Ovary (tissue), 9 donors: Measurements from ENCODE around the gene GPC6. TPM values are rescaled to one million over a fixed set of nuclear protein-coding genes. Genes with fewer than 3 reads are reported as not detected.

Experiments
- DNase-seq, 5 donors: peaks; one replicate each; pipeline ENCODE4 v3.0.0-alpha.2; 2019 to 2020
- H3K27ac ChIP-seq, 2 donors: fragments of 200-600 bp; one replicate each; pipeline versions ENCODE4 v1.5.1 to v1.8.0; 2019 to 2022
- H3K27me3 ChIP-seq: fragments of 200-600 bp; one replicate; pipeline ENCODE4 v1.8.0; 2022
- H3K36me3 ChIP-seq: fragments of 200-600 bp; sonication (generic); one replicate; pipeline ENCODE4 v1.5.1; 2019
- H3K4me1 ChIP-seq: one replicate; pipeline ENCODE4 v1.8.1; 2013; ENCODE audit warnings: mild to moderate bottlenecking, moderate library complexity; ENCODE audit not compliant: insufficient read depth
- H3K4me3 ChIP-seq: fragments of 200-600 bp; sonication (generic); one replicate; pipeline ENCODE4 v1.5.1; 2017
- H3K9me3 ChIP-seq, 2 donors: fragments of 200-600 bp in 1 of 2; sonication (generic) in 1 of 2; one replicate each; pipeline versions ENCODE4 v1.5.1 to v1.8.1; 2013 to 2019; ENCODE audit warnings: mild to moderate bottlenecking in 1 of 2, moderate library complexity in 1 of 2
- EP300 ChIP-seq: sonication (generic); formaldehyde crosslinking; IDR thresholded peaks from one replicate; pipeline ENCODE4 v1.6.1; 2017; ENCODE audit warnings: antibody characterized with exemption
- POLR2A ChIP-seq: fragments of 450-650 bp; IDR thresholded peaks from one replicate; pipeline ENCODE4 v1.6.1; 2017; ENCODE audit warnings: antibody characterized with exemption, mild to moderate bottlenecking, moderate library complexity
- WGBS, 3 donors: extraction: QIAGEN DNeasy Blood & Tissue Kit in 1 of 3; methylation state at CpG; one replicate each; pipeline versions ENCODE4 v1.1.5 to v1.1.7; 2013 to 2017; 5-methylcytosine and 5-hydroxymethylcytosine counted together
- intact Hi-C, 4 donors: fragments of 100-400 bp; cut with DNase I; formaldehyde crosslinking; loops; one replicate each; pipeline versions ENCODE4 v1.11.0 to v1.15.1; 2022 to 2023
- polyA plus RNA-seq, 2 donors: library from polyadenylated mRNA; stranded (reverse); fragments of 200-250 nt in 1 of 2; fragments of 350-450 nt in 1 of 2; fragmentation: Illumina TruSeq in 1 of 2; extraction: RNeasy Lipid Tissue Mini Kit (QIAGEN cat#74804) in 1 of 2; gene quantifications; one replicate each; pipeline ENCODE4 v1.2.3, GENCODE V29; 2013 to 2014
- total RNA-seq, 7 donors: library from RNA; depleted of rRNA in 2 of 7; stranded (reverse); fragments of >200 nt in 2 of 7; fragmentation: NEBNext Ultra II Directional in 3 of 7; extraction: Animal tissue kit (Norgen Biotek cat#: 25700) in 3 of 7; gene quantifications; one replicate each; pipeline versions ENCODE4 v1.1.0 to v1.2.4, GENCODE V29; 2016 to 2023
- TF ChIP-seq, protein P1 (sequence below), 3 donors: fragments of 450-650 bp in 2 of 3; fragments of 200-600 bp in 1 of 3; IDR thresholded peaks; one replicate each; pipeline versions ENCODE4 v1.5.1 to v1.8.0; 2016 to 2022; ENCODE audit warnings: antibody characterized with exemption in 3 of 3, mild to moderate bottlenecking in 1 of 3
- donor health status: DM: no; HTN: no; CAD: no; lungs with moderate emphysema.
- donor health status: DM: no; HTN: no; CAD: no.
- donor health status: Bipolar disorder and iron deficiency.
- donor health status: DM: yes; HTN: yes; CAD: no.
- donor health status: DM: no; HTN: no; CAD: no.
- donor health status: DM: yes; HTN: yes; CAD: no.

The GPC6 gene
- total and polyA plus RNA-seq, 9 donors, result 4.3 to 22.3 (median 17.9) TPM

DNA sequence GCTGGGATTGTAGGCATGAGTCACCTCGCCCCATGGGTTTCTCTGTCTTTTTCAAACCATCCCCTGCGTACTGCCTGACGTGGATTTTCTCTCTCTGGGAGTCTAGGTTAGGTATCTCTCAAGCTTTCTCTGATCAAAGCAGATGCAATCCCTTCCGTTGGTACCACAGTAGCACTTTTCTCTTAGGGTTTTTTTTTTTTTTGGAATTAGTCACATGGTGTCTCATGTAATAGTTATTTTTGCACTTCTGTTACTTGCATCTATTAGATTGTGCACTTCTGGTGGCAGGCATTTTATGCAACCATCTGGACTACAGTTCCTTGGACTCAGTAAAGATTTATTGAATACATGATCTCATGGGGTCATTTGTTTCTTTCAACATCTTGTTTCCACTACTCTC lies 72.1 kb downstream of the GPC6 start:
- Histone ChIP-seq H3K4me3 (no peak overlapping the region), H3K9me3 (no peaks in the 10 kb centered on the region), H3K4me1 (no peaks in the 10 kb centered on the region), H3K36me3 (no peaks in the 10 kb centered on the region), H3K27ac (no peak overlapping the region), H3K27me3 (no peaks in the 10 kb centered on the region)
- DNase-seq, result no peak
- TF ChIP-seq EP300 (no peak), POLR2A (no peak)
- TF ChIP-seq, protein P1, sequence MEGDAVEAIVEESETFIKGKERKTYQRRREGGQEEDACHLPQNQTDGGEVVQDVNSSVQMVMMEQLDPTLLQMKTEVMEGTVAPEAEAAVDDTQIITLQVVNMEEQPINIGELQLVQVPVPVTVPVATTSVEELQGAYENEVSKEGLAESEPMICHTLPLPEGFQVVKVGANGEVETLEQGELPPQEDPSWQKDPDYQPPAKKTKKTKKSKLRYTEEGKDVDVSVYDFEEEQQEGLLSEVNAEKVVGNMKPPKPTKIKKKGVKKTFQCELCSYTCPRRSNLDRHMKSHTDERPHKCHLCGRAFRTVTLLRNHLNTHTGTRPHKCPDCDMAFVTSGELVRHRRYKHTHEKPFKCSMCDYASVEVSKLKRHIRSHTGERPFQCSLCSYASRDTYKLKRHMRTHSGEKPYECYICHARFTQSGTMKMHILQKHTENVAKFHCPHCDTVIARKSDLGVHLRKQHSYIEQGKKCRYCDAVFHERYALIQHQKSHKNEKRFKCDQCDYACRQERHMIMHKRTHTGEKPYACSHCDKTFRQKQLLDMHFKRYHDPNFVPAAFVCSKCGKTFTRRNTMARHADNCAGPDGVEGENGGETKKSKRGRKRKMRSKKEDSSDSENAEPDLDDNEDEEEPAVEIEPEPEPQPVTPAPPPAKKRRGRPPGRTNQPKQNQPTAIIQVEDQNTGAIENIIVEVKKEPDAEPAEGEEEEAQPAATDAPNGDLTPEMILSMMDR (IDR thresholded peaks at IDR 0.05), result no peak
- WGBS, 3 donors, result 87 to 92% (median 92%) methylated on average over 4 of the region's 4 CpGs
- intact Hi-C loops, result no loop called here

DNA sequence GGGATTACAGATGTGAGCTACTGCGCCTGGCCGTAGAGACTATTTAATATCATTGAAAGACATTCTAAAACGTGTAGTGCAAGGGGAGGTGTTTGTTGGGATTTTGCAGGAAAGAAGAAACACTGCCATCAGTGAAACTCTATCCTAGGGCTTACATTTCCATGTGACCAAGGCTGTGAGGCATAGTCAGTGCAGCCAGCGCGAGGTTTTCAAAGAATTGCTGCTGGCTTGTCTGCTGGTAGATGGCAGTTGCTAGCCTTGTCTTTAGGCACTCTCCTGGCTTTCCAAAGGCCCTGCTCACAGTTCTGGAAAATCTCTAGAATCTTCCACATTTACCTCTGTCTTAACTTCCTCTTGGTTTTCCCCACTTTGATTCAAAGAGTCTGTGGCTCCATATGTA lies 77.5 kb downstream of the GPC6 start:
- H3K27me3 ChIP-seq, result no peaks in the 10 kb centered on the region
- DNase-seq, result no peak
- H3K9me3 ChIP-seq, result no peaks in the 10 kb centered on the region
- no peak for TF ChIP-seq EP300
- no peak for TF ChIP-seq POLR2A
- TF ChIP-seq, protein P1 (IDR thresholded peaks at IDR 0.05), result no peak
- H3K4me1 ChIP-seq, result no peaks in the 10 kb centered on the region
- H3K27ac ChIP-seq, result no peak overlapping the region
- intact Hi-C loops, result no loop called here
- H3K36me3 ChIP-seq, result no peaks in the 10 kb centered on the region
- H3K4me3 ChIP-seq, result no peak overlapping the region
- 86 to 91% (median 86%) methylated on average over 5 of the region's 5 CpGs for WGBS, 3 donors

DNA sequence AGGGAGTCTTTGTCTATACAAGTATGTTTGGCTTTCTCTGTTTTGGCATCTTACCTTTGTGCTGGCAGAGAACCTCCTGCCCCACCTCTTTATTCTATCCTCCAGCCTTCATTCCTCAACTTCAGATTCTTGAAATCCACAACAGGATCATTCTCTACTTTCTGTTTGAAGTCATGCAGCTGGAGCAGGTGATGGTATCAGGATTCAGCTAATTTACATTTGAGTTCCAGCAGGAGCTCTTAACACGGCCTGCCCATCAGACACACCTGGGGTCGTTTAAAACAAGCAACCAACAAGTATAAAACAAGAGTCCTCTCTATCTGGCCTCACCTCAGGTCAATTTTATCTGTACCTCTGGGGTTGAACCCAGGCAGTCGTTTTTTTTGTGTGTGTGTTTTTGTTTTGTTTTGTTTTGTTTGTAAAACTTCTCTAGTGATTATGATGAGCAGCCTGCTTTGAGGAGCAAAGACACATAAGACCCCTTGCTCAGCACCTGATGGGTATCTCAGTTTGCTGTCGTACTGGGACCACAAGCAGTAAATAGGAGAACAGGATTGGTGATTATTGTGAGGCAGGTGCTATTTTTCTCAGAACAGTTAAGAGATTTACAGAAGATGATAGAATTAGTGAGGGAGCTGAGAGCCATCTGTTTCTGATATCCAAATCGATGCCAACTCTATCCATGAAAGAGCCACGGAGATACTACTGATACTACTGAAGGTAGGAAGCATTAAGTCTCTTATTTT lies 78.4 kb downstream of the GPC6 start:
- Histone ChIP-seq H3K4me3 (no peak overlapping the region), H3K4me1 (no peaks in the 10 kb centered on the region), H3K27ac (no peak overlapping the region), H3K9me3 (no peaks in the 10 kb centered on the region), H3K36me3 (no peaks in the 10 kb centered on the region), H3K27me3 (no peaks in the 10 kb centered on the region)
- 63 to 68% (median 68%) methylated on average over 6 of the region's 6 CpGs for WGBS, 3 donors
- no peak for DNase-seq
- TF ChIP-seq POLR2A (no peak), EP300 (no peak)
- TF ChIP-seq, protein P1 (IDR thresholded peaks at IDR 0.05), result no peak
- intact Hi-C loops, result no loop called here

- Histone ChIP-seq H3K36me3 (no peaks in the 10 kb centered on the region), H3K4me1 (no peaks in the 10 kb centered on the region), H3K9me3 (no peaks in the 10 kb centered on the region), H3K27me3 (no peaks in the 10 kb centered on the region), H3K4me3 (no peak overlapping the region), H3K27ac (no peak overlapping the region)
- TF ChIP-seq, protein P1 (IDR thresholded peaks at IDR 0.05), result no peak
- TF ChIP-seq EP300 (no peak), POLR2A (no peak)
- no peak for DNase-seq
- intact Hi-C loops, result no loop called here
Measured at GRCh38 chr13:93305886-93306285, 79.3 kb downstream of the GPC6 start.
